ENCODE results near the gene IGF1R.

The IGF1R gene

DNA sequence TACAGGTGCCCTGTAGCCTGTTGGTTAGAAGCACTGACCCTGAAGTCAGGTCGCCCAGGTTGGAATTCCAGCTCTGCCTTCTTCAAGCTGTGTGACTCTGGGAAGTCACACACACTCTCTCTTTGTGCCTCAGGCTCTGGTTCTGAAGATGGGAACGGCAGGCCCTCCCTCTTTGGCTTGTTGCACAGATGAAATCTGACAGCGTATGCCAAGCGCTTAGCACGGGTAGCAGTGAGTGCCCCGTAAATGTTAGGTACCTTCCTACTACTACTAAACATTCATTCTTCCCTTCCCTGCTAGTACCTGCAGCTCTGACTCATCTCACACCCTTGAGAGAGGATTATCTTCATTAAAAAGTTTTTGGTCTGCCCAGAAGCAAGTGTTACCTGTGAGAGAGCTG is 220.2 kb downstream of the IGF1R start:
- no peak for DNase-seq

DNA sequence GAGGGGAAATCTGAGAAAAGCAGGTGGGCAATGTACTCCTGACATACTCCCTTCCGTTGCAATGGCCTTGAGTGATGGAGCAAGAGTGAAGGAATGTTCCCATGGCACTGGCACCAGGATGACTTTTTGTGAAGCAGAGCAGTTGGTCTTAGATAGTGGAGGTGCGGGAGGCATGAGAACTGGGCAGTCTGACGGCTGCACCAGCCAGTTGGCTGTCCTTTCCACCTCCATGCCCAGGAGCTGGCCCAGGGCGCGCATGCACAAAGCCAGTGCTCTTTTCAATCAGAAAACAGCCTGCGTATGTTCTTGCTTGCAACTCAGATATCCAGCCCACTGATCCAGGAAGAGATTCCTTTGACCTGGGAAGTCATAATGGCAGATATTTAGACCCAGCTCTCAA is 222.4 kb downstream of the IGF1R start:
- DNase-seq: no peak

DNA sequence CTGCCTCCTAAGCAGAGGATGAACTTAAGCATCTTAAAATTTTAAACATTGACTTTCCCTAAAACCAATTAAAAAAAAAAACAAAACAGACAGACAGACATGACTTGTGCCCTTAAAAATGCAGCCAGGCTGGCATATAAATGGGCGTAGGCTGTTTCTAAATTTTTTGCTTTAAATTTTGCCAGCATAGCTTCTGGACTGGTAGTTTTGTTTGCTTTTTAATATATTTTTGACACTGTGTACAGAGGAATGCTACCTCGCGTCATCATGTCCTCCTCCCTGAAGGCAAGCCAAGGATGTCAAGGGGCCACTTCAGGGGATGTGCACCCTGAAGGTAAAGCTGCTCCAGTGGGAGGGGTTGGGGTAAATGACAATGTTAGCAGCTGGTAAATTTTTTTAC is 224.4 kb downstream of the IGF1R start:
- DNase-seq: no peak

DNA sequence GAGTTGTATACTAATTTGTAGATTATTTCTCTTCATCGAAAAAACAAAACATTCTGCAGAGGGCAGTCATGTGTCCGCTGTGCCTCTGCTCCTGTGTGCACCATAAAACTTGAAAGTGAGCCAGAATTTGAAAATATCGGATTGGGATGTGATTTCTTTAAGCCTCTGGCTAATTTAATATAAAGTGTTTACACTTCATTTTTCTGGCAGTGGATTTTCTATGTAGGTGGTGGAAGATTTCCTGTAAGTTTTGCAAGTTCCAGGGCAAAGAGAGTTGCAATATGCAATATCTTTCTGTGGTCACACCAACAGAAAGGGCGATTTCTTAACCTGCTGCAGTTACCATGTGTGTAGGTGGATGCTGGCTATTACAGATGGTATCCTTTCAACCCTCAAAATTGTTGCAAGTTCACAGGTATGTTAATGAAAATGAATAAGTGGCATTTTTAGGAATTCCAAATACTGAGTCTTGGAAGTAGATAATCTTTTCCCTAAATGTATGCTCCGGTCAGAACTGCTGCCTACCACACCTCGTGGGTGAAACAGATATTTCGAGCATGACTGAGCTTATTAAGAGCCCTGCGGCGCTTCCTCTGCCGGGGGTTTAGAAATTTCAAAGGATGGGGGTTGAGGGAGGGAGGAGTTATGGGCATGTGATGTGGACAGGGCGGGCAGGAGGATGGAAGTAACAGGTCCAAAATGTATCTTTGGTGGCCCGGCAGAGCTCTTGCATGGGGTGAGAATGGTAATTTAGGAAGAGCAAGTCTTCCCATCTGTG is 225.3 kb downstream of the IGF1R start:
- DNase-seq: no peak

DNA sequence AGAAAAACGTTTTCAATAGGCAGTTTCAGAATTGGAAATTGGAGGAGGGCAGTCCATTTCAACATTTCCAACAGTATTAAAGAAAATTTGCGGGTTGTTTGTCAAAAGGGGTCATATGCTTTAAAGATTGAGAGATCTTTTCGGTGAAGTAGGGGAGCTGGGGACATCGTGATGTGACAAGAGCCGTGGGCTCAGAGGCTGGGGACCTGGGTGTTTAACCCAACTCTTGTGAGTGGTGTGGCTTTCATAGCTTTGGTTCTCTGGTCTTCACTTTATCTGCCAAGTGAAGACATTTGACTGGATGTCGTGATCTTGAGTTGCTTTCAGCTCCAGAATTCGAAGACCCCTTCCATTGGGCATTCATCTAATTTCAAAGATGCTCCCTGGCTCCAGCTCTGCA is 226.0 kb downstream of the IGF1R start:
- DNase-seq: no peak

DNA sequence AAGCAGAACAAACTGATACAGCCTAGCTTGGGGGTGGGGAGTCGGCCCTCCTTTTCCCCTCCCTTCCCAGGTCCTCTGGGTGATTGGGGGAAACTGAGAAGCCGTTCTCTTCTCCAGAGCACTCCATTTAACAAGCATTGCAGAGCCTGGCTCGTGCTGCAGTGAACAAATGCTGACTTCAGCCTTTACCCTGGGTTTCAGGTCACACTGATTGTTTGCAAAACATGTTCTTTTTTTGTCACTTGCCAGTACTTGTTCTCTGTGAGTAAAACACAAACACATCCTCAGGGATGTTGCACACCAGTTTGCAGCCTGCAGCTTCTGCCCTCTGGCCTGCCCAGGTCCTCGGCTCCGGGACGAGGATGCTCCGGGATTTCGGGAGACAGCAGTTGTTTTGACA is 226.4 kb downstream of the IGF1R start:
- no peak for DNase-seq

DNA sequence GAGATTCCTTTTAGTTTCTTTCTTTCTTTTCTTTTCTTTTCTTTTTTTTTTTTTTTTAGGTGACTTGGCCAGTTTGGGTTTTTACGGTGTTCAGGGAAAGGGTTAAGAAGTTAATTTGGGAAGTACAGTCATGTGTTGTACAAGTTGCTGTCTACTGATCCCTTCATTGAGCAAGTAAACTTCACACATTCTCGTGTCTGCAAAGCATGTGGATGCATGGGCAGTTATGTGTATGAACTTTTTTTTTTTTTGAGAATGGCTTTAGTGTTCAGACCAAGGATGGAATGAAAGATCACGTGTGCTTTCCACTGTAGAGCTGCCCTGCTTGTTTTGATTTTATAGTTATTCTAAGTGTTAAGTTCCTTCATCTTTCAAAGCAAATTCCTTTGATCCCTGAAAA is 227.0 kb downstream of the IGF1R start:
- DNase-seq: no peak

DNA sequence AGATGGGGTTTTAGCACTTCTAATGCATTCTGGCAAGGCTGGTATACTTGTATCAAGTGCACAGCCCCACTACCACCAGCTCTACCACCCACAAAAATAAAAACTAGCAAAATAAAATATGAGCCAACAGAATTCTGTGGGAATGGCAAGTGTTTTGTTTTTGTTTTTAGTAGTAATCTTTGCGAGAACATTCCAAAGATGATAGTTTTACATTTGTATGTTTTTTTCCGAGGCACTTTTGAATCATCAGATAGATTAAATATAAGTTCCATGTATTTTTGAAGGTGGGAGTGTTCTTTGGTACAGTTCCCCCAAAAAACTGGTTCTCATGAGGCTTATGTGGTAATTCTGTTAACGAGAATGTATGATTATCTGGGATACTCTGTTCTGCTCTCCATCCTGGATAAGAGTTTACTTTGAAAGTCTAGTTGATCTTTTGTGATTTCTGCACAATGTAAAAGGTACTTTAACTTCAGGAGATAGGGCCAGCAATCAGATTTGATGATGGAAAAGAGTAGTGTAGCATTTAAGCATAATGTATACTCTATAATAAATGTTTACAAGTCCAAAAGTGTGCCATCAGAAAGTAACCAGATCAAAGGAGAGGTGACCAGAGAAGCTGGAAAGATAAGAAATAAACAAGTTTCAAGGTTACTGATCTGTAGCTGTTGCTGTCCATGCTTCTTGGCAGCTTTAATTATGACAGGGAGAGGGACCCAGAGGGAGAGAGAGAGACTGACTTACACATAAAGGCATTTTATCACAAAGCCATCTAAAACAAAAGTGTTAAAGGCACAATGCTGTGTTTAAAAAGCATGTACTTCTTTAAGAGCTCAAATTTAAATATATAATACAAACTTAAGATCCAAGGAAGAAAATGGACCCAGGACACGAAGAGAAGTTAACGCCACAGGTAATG is 228.4 kb downstream of the IGF1R start:
- no peak for DNase-seq

DNA sequence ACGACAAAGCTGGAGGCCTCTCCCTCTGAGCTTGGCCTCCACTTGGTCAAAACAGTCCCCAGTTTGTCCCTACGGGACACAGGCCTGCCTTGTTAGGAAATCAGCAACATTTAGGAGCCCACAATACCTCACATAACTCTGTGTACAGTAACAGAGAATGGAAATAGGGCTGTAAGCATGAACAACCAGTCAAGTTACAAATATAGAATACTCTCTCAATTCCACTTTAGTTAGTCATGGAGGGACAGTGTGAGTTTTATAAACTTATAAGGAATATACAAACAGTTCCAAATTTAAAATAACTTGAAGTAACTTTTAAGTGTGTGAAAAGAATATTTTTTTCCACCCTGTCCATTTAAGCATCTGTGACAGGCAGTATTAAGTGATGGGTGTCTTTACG is 229.8 kb downstream of the IGF1R start:
- DNase-seq: no peak

DNA sequence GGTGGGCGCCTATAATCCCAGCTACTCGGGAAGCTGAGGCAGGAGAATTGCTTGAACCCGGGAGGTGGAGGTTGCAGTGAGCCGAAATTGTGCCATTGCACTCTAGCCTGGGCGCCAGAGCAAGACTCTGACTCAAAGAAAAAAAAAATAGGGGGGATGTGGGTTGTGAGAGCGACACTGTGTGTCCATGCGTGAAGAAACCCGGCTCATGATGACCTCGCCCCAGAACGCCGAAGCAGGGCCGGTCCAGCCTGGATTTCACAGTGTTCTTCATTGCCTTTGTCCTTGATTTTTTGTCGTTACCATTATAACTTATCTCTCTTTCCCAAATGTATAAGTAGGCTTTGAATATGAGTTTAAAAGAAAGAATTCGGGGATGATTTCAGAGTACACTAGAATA is 230.5 kb downstream of the IGF1R start:
- DNase-seq: no peak

DNA sequence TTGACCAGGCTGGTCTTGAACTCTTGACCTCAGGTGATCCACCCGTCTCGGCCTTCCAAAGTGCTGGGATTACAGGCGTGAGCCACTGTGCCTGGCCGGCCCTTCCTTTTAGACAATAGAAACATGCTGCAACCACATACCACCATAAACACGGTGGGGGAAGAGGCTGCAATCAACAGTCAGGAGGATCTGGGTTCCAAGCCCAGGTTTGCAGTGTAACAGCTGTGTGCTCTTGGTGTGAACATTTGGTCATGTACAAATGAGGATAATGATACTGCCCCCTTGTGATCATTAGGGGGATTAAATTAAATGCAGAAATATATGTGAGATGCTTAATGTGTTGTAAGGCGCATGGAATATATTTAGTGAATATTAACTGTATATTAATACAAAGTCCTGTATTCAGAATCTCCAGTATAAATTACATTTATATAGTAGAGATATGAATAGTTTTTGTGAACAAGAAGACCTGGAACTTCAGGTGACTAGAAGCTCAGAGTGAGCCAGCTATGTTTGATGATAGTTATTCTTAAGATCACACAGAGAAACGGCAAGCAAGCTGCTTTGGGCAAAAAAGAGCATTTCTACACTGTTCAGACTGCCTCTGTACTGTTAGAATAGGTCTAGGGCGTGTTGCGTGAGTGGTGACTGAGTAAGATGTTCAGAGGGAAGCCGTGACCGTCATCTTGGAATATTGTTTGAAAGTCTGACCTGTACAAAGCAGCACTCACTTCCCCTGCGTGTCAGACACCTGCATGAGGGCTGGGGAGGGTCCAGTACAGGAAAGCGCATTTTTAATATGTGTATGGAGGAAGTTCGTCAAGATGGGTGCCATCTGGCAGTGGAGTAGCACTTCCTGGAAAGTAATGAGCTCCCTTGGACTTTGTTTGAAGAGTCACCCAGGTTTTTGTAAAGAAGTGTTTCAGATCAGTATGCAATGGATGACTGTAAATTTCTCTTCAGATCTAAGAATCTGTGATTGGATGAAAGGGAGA is 233.5 kb downstream of the IGF1R start:
- no peak for DNase-seq

DNA sequence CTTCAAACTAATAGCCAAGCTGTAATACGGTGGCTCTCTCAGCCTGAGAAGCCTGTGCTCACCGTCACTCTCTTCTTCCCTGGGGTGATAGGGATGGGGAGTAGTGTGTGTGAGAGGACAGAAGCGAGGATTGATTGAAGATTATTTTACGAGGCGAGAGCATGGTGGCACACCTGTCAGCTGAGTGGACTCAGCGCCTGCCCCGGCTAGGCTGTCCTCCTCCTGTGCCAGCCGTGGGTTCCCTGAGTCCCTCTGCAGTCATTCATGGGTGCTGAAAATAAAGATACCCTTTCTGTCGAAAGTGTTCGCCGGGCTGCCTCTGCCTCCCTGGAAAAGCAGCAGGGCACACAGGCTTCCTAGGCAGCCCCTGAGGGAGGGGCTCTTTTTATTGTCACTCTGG is 235.1 kb downstream of the IGF1R start:
- DNase-seq: no peak

DNA sequence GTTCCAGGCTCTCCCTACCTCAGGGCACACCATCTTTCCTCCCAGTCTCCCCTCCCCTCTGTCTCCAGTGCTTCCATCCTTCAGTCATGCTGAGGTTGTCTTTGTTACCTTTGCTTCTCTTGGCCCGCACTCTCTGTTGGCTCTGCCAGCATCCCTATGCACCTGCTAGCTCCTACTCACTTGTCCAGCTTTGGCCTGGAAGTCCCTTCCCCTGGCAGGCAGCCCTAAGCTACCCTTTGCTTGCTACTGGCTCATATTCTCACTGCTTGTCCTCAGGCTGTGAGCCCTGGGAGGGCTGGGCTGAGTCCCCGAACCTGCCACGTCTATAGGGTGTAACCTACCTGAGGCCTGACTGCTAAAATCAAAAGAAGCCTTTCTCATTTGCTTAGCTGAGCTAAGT is 236.6 kb downstream of the IGF1R start:
- DNase-seq: no peak

DNA sequence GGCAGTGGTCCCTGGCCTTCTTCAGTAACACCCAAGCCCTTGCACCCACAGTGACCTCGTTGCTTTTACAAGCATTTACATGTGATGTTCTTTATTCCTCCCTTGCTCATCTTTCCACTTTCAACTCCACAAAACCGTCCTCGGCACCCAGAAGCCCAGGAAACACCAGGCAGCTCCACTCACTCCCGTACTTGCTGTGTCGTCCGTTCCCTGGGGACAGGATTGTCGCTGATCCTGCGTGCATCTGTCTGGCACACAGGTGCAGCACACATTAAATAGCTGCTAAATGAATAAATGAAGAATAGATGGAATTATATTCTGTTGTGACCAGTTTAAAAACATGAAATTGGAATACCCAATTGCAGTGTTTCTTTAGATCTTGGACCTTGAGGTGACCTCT is 239.6 kb downstream of the IGF1R start:
- DNase-seq: no peak

DNA sequence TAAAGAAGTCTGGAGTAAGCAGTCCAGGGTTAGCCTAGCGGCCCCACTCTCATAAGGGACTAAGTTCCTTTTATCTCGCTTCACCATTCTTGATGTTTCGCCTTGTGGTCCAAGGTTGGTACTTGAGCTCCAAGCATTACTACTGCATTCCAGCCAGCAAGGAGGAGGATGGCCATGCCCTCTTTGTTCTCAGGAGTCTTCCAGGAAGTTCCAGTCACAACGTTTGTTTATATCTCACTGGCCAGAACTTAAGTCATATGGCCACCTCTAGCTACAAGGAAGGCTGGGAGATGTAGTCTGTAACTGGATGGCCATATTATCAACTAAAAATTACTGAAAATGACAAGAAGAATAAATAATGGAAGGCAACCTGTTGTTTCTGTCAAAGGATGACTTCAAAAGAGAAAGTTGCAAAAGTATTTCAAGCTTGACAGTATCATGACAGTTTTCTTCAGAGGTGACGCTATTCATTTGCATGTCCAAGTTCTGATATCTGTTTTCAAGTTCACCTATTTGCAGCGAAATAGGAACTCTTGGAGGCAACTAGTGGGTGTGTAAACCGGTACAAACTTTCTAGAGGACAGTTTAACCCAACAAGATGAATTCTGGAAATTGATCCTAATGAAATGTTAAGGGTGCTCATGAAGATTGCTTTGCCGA is 240.6 kb downstream of the IGF1R start:
- no peak for DNase-seq

DNA sequence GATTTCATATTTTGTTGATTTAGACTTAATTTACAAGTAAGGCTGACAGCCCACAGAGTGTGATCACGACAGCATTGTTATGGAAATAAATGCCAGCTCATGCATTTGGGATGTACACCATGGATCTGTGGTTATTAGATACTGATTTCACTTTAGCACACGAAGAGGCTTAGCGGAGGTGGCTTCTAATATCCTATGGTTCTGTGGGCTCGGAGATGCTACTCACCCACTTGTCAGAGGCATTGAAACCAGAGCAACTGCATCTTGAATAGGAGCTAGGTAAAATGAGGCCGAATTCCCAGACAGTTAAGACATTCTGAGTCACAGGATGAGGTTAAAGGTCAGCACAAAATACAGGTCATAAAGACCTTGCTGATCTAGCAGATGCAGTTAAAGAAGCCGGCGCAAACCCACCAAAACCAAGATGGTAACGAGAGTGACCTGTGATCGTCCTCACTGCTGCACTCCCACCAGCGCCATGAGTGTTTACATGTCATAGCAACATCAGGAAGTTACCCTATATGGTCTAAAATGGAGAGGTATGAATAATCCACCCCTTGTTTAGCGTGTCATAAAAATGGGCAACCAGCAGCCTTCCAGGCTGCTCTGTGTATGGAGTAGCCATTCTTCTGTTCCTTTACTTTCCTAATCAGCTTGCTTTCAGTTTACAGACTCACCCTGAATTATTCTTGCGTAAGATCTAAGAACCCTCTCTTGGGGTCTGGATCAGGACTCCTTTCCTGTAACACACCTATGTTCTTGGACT is 241.8 kb downstream of the IGF1R start:
- no peak for DNase-seq

DNA sequence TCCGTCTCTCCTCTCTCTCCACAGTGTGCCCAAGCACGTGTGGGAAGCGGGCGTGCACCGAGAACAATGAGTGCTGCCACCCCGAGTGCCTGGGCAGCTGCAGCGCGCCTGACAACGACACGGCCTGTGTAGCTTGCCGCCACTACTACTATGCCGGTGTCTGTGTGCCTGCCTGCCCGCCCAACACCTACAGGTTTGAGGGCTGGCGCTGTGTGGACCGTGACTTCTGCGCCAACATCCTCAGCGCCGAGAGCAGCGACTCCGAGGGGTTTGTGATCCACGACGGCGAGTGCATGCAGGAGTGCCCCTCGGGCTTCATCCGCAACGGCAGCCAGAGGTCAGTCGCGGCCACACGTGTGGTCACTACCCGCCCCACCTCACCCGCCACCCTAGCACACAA is 243.0 kb downstream of the IGF1R start:
- no peak for DNase-seq

DNA sequence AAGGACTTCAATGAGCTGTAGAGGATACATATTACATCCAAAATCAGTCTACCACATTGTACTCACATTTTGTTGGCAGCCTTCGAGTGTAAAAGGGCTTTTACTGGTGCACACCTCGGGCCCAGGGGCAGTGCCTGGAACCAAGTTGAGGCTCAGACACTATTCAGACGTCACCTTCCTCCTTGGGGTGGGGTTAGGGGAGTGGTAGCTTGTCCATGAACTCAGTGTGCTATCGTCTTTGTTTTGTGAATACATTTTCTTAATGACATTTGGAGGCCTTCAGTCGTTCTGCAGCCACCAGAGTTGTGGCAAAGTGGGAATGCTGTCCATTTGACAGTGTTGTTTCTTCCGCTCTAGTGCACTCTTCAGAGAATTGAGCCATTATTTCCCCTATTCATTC is 245.1 kb downstream of the IGF1R start:
- DNase-seq: no peak

DNA sequence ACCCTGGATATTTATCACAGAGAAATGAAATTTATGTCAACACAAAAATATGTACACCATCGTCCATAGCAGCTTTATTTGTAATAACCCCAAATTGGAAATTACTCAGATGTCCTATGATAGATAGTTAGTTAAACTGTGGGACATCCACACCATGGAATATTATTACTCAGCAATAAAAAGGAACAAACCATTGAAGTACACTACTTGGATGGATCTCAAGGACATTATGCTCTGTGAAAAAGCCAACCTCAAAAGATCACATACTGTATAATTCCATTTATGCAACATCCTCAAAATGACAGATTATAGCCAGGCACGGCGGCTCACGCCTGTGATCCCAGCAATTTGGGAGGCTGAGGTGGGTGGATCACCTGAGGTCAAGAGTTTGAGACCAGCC is 246.0 kb downstream of the IGF1R start:
- DNase-seq: no peak

DNA sequence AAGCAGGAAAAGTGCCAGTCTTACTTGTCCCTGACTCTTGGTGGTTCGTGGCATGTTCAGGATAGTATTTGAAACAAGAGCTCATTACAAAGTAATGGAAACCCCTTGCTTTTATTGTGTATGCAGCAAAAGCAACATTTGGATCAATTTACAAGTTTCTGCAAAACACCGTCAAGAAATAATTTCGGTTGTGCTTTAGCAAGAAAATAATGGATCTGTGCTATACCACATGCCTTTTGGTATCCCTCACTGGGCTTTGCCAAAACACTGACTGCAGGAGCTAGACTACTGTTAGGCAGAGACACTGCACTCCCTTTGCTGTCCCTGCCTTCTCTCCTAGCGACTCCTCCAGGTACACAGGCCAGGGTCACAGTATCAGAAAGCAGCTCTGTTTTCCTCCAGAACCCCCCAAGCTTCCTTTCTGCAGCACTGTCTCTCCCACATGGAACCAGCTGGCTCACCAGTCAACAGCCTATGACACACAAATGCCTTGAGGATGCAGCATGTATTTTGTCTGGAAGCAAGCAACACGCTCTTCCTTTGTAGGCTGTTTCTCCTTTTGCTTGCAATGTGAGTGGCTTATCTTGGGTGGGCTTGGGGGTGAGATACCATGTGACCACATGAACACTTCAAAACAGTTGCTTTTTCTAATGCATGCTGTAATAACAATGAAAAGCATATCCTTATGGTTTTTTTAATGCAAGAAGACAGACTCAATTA is 247.8 kb downstream of the IGF1R start:
- DNase-seq: no peak

Measured in activated CD4-positive, alpha-beta T cell treated with anti-CD3 and anti-CD28 coated beads, Interleukin-2, amount 50 U/mL, for 4 hours (primary cell).